Putamen (tissue), 1 donor: ENCODE data around the gene PRKAR2B.
"Not testable (repeated sequence)": the region's sequence is repeated elsewhere in the genome, so short reads cannot be mapped to it uniquely, and the experiment has no call there.

Experiments used
- DNase-seq: peaks from one replicate; pipeline ENCODE4 v3.0.0-alpha.2; 2016; ENCODE audit warnings: low spot score

The PRKAR2B gene

GRCh38 chr7:107119376-107120105 is 75.0 kb downstream of the PRKAR2B start:
- no peak for DNase-seq

GRCh38 chr7:107122486-107122911 is 78.0 kb downstream of the PRKAR2B start:
- no peak for DNase-seq

DNA sequence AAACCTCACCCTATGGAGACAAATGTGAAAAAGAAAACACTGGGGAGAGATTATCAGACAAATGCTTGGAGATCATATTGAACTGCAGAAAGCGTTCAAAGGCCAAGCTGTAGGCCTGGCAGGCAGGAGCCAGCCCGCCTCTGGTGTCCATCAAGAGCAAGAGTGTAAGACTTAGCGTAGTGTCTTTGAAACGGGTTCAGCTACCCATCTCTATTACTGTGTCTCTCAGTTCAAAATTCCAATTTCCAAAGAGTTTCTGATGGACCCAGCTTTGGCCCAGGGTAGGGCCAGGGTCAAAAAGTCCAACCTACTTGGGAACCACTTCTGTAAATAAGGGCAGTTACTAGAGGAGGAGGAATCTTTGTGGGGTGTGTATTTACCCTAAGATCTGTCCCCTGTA is 78.9 kb downstream of the PRKAR2B start:
- DNase-seq = no peak

- no peak for DNase-seq
Measured at GRCh38 chr7:107125475-107125874, 81.0 kb downstream of the PRKAR2B start.

GRCh38 chr7:107128217-107128616 is 83.7 kb downstream of the PRKAR2B start:
- DNase-seq = no peak

GRCh38 chr7:107128748-107129147 is 84.2 kb downstream of the PRKAR2B start:
- no peak for DNase-seq

- DNase-seq = no peak
Measured at GRCh38 chr7:107130487-107131220, 86.1 kb downstream of the PRKAR2B start.

GRCh38 chr7:107133396-107133795 is 88.9 kb downstream of the PRKAR2B start:
- no peak for DNase-seq

DNA sequence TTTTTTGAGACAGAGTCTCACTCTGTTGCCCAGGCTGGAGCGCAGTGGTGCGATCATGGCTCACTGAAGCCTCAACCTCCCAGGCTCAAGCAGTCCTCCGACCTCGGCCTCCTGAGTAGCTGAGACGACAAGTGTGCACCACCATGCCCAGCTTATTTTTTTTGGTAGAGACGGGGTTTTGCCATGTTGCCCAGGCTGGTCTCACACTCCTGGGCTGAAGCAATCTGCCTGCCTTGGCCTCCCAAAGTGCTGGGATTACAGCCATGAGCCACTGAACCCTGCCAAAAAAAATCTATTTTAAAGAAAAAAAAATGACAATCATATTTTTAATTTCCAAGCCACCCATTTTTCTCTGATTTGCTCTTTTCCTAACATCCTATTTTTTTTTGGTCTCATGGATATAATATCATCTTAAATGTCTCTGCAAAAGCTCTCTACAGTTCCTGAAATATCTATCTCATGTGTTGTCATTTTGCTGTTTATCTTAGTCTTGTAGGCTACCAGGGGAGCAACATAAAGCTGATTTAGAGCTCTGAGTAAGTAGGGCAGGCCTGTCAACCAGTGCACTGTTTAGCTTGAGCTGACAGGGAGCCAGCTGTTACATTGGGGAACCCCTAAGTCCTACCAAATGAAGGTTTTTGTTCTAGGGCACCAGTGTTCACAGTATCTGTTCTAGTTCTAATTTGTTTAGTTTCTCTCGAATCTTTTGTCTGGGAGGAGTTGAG is 94.4 kb downstream of the PRKAR2B start:
- no peak for DNase-seq

DNA sequence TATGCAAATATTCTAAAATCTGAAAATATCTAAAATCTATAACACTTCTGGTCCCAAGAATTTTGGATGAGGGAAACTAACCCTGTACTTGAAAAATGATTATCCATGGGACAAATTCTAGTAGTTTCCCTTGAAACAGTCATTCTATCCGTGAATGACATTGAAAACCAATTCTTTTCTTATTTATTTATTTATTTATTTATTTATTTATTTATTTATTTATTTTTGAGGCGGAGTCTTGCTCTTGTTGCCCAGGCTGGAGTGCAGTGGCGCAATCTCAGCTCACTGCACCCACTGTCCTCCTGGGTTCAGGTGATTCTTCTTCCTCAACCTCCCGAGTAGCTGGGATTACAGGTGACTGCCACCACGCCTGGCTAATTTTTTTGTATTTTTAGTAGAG is 99.4 kb downstream of the PRKAR2B start:
- not testable (repeated sequence) for DNase-seq

DNA sequence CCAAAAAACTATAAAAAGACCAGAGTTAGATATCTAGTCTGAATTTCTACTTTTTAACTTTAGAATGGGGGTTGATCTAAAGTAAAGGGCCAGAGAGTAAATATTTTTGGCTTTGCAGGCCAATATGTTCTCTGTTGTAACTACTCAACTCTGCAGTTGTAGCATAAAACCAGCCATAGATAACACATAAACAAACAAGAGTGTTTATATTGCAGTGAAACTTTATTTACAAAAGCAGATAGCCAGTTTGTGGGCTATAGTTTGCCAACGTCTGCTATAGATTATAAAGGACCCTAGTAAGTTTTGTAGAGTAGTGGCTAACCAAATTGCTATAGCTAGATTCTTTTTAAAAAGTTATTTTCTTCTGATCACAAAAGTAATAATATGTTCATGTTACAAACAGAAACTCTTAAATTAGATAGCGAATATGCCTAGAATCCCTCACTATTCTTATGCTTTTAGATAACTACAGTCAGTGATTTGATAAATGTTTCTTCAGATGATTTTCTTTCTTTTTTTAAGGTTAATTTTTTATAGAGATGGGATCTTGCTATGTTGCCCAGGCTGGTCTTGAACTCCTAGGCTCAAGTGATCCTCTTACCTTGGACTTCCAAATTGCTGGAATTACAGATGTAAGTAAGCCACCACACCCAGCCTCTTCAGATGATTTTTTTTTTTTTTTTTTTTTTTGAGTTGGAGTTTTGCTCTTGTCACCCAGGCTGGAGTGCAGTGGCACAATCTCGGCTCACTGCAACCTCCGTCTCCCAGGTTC is 100.7 kb downstream of the PRKAR2B start:
- no peak for DNase-seq

GRCh38 chr7:107147464-107148393 is 103.2 kb downstream of the PRKAR2B start:
- DNase-seq = peak; percentile 39

DNA sequence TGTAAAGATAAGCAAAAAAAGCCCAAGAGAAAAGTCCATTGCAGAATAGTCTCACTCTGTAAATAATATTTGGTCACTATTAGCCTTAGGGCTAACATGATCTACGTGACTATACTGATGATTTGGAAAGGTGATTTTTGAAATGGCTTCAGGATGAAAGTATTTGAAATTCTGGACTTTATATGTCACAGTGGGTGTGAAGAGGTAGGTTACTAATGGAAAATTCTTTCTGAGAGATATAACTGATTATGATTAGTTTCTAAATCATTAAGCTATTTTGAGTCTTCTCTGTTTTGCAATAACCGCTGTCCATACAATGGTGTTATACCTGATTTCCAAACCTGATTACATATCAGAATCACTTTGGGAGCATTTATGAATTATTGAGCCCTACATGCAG is 104.2 kb downstream of the PRKAR2B start:
- no peak for DNase-seq

DNA sequence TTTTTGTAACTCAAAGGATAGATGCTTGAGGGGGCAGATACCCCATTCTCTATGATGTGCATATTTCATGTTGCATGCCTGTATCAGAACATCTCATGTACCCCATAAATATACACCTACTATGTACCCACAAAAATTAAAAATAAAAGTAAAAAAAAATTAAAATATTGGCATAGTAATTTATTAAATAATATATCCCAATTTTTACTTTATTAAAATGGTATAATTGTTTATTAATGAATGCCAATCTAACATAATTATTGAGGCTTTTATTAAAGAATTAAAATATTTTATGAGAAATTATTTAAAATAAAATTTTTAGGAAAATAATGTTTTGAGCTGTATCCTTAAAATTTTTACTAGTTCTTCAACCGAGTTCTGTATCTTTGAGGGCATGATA is 105.4 kb downstream of the PRKAR2B start:
- no peak for DNase-seq

- DNase-seq = peak; percentile 40
Measured at GRCh38 chr7:107150375-107151073, 106.0 kb downstream of the PRKAR2B start.

GRCh38 chr7:107151538-107151937 is 107.0 kb downstream of the PRKAR2B start:
- no peak for DNase-seq

DNA sequence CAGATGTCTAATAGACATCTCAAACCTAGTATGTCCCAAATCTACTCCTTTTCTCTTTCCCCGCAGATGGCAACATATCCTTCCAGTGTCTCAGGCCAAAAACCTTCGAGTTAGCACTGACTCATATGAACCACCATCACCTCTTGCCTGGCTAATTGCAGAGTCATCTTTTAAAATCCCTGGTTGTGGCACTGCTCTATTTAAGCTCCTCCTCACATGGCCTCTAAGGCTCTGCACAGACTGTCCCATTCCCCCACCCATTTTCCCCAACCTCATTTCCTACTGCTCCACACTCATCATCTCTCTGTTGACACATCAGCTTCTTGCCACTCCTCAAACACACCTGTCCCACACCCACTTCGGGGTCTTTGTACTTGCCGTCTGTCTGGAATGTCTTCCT is 107.5 kb downstream of the PRKAR2B start:
- DNase-seq = no peak

DNA sequence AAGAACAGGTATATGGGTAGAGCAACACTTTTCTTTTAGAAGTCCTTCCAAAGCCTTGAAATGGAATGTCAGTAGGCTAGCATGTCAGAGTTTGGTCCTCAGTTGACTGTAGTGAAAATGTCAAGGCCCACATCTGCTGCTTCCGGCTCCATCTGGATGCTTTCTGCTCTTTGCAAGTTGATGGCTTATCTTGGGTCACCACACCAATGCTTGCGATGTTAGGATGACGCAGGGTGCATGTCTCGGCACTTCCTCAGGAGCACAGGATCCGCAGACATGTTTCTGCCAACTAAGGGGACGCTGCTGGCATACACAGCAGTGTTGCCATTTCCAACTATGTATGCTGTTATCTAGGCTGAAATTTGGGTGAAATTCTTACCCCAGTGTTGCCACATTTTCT is 110.3 kb downstream of the PRKAR2B start:
- no peak for DNase-seq

- DNase-seq = not testable (repeated sequence)
Measured at GRCh38 chr7:107155726-107156125, 111.2 kb downstream of the PRKAR2B start.

- no peak for DNase-seq
Measured at GRCh38 chr7:107157091-107157490, 112.6 kb downstream of the PRKAR2B start.
